Stimulated activated CD4-positive, alpha-beta T cell treated with anti-CD3 and anti-CD28 coated beads, Interleukin-1b, Interleukin-23, amount 100 ng/mL, for 48 hours (primary cell): ENCODE measurements around the gene FABP2.
A peak's percentile ranks its signal among the peaks of the same experiment; 100 is the strongest.
"Not testable (repeated sequence)": the region's sequence is repeated elsewhere in the genome, so short reads cannot be mapped to it uniquely, and the experiment has no call there.

ENCODE experiments used
- DNase-seq: peaks from one replicate; pipeline ENCODE4 v3.0.0-alpha.2; 2020

The FABP2 gene

GRCh38 chr4:119321921-119322687 lies at the start of gene FABP2:
FABP2 (minus strand) TSS chr4:119322138; CDS start chr4:119322102, 36 bp downstream.
- no peak for DNase-seq

GRCh38 chr4:119370951-119371683 lies 49.2 kb upstream of the FABP2 start:
- not testable (repeated sequence) for DNase-seq

- DNase-seq = peak; percentile 76
Measured at GRCh38 chr4:119370392-119370791, 48.5 kb upstream of the FABP2 start.

GRCh38 chr4:119366802-119367201 lies 44.9 kb upstream of the FABP2 start:
- not testable (repeated sequence) for DNase-seq

- not testable (repeated sequence) for DNase-seq
Measured at GRCh38 chr4:119364203-119364602, 42.3 kb upstream of the FABP2 start.

- not testable (repeated sequence) for DNase-seq
Measured at GRCh38 chr4:119363372-119363771, 41.4 kb upstream of the FABP2 start.

- not testable (repeated sequence) for DNase-seq
Measured at GRCh38 chr4:119362413-119362812, 40.5 kb upstream of the FABP2 start.

- not testable (repeated sequence) for DNase-seq
Measured at GRCh38 chr4:119359873-119360272, 37.9 kb upstream of the FABP2 start.

GRCh38 chr4:119356796-119357195 lies 34.9 kb upstream of the FABP2 start:
- DNase-seq = not testable (repeated sequence)

GRCh38 chr4:119356041-119356440 lies 34.1 kb upstream of the FABP2 start:
- not testable (repeated sequence) for DNase-seq

GRCh38 chr4:119353364-119353763 lies 31.4 kb upstream of the FABP2 start:
- not testable (repeated sequence) for DNase-seq

GRCh38 chr4:119348169-119348568 lies 26.2 kb upstream of the FABP2 start:
- not testable (repeated sequence) for DNase-seq

- not testable (repeated sequence) for DNase-seq
Measured at GRCh38 chr4:119343293-119343692, 21.4 kb upstream of the FABP2 start.

GRCh38 chr4:119339895-119340294 lies 18.0 kb upstream of the FABP2 start:
- not testable (repeated sequence) for DNase-seq

- DNase-seq = no peak
Measured at GRCh38 chr4:119337010-119337409, 15.1 kb upstream of the FABP2 start.

- DNase-seq = not testable (repeated sequence)
Measured at GRCh38 chr4:119336332-119336979, 14.5 kb upstream of the FABP2 start.

GRCh38 chr4:119329835-119330620 lies 8.1 kb upstream of the FABP2 start:
- no peak for DNase-seq

GRCh38 chr4:119328695-119329094 lies 6.8 kb upstream of the FABP2 start:
- no peak for DNase-seq

- no peak for DNase-seq
Measured at GRCh38 chr4:119317990-119318389, 3.9 kb downstream of the FABP2 start.

- DNase-seq = no peak
Measured at GRCh38 chr4:119315036-119315435, 6.9 kb downstream of the FABP2 start.

- peak; percentile 1 for DNase-seq
Measured at GRCh38 chr4:119314356-119314755, 7.6 kb downstream of the FABP2 start.

- no peak for DNase-seq
Measured at GRCh38 chr4:119313237-119313636, 8.7 kb downstream of the FABP2 start.

GRCh38 chr4:119310826-119311225 lies 11.1 kb downstream of the FABP2 start:
- no peak for DNase-seq
